ENCODE results near the gene FAM171A1.

Gene FAM171A1

GRCh38 chr10:15255961-15256360 is 115.1 kb downstream of the FAM171A1 start:
- no peak for DNase-seq (ENCODE audit: extremely low spot score, insufficient read length, low read depth)
- FAIRE-seq = no peak

- FAIRE-seq (no peak), DNase-seq (ENCODE audit: extremely low spot score, insufficient read length, low read depth) (no peak)
Observed at GRCh38 chr10:15254808-15255648, 116.1 kb downstream of the FAM171A1 start.

- DNase-seq (ENCODE audit: extremely low spot score, insufficient read length, low read depth) (no peak), FAIRE-seq (peak; percentile 33)
Observed at GRCh38 chr10:15253951-15254807, 116.9 kb downstream of the FAM171A1 start.

GRCh38 chr10:15252396-15252795 is 118.7 kb downstream of the FAM171A1 start:
- DNase-seq (ENCODE audit: extremely low spot score, insufficient read length, low read depth) (no peak), FAIRE-seq (no peak)

GRCh38 chr10:15251791-15252380 is 119.2 kb downstream of the FAM171A1 start:
- no peak for FAIRE-seq

GRCh38 chr10:15245530-15245929 is 125.6 kb downstream of the FAM171A1 start:
- FAIRE-seq (no peak), DNase-seq (ENCODE audit: extremely low spot score, insufficient read length, low read depth) (no peak)

More at GRCh38 chr10:15251791-15252380, 119.2 kb downstream of the FAM171A1 start:
- no peak for DNase-seq (ENCODE audit: extremely low spot score, insufficient read length, low read depth)

GRCh38 chr10:15244635-15245197 is 126.4 kb downstream of the FAM171A1 start:
- no peak for FAIRE-seq

GRCh38 chr10:15242261-15242840 is 128.7 kb downstream of the FAM171A1 start:
- FAIRE-seq (no peak), DNase-seq (ENCODE audit: extremely low spot score, insufficient read length, low read depth) (no peak)

More at GRCh38 chr10:15244635-15245197, 126.4 kb downstream of the FAM171A1 start:
- DNase-seq (ENCODE audit: extremely low spot score, insufficient read length, low read depth) = no peak

GRCh38 chr10:15241306-15241705 is 129.8 kb downstream of the FAM171A1 start:
- no peak for FAIRE-seq
- no peak for DNase-seq (ENCODE audit: extremely low spot score, insufficient read length, low read depth)

GRCh38 chr10:15238555-15239335 is 132.3 kb downstream of the FAM171A1 start:
- DNase-seq (ENCODE audit: extremely low spot score, insufficient read length, low read depth) (no peak), FAIRE-seq (no peak)

- DNase-seq (ENCODE audit: extremely low spot score, insufficient read length, low read depth) = no peak
- FAIRE-seq = no peak
Observed at GRCh38 chr10:15237351-15237750, 133.7 kb downstream of the FAM171A1 start.

GRCh38 chr10:15236340-15236739 is 134.7 kb downstream of the FAM171A1 start:
- no peak for FAIRE-seq
- DNase-seq (ENCODE audit: extremely low spot score, insufficient read length, low read depth) = no peak

GRCh38 chr10:15232279-15232678 is 138.8 kb downstream of the FAM171A1 start:
- no peak for FAIRE-seq

GRCh38 chr10:15231426-15231825 is 139.7 kb downstream of the FAM171A1 start:
- FAIRE-seq (no peak), DNase-seq (ENCODE audit: extremely low spot score, insufficient read length, low read depth) (no peak)

More at GRCh38 chr10:15232279-15232678, 138.8 kb downstream of the FAM171A1 start:
- no peak for DNase-seq (ENCODE audit: extremely low spot score, insufficient read length, low read depth)

- no peak for FAIRE-seq
Observed at GRCh38 chr10:15230257-15230656, 140.8 kb downstream of the FAM171A1 start.

GRCh38 chr10:15229268-15229667 is 141.8 kb downstream of the FAM171A1 start:
- no peak for FAIRE-seq
- no peak for DNase-seq (ENCODE audit: extremely low spot score, insufficient read length, low read depth)

More at GRCh38 chr10:15230257-15230656, 140.8 kb downstream of the FAM171A1 start:
- no peak for DNase-seq (ENCODE audit: extremely low spot score, insufficient read length, low read depth)

GRCh38 chr10:15228426-15228825 is 142.7 kb downstream of the FAM171A1 start:
- FAIRE-seq = no peak

GRCh38 chr10:15227611-15228372 is 143.3 kb downstream of the FAM171A1 start:
- DNase-seq (ENCODE audit: extremely low spot score, insufficient read length, low read depth) = no peak
- FAIRE-seq = no peak

More at GRCh38 chr10:15228426-15228825, 142.7 kb downstream of the FAM171A1 start:
- no peak for DNase-seq (ENCODE audit: extremely low spot score, insufficient read length, low read depth)

All from GM18507 (cell line).